DND-41 (cell line): ENCODE measurements around the gene HLCS.

Source experiments
- EZH2 ChIP-seq: IDR thresholded peaks from 3 replicates; pipeline ENCODE4 v1.6.1; 2012; ENCODE audit warnings: borderline replicate concordance, low read depth, mild to moderate bottlenecking, moderate library complexity, low read length, inconsistent platforms; ENCODE audit not compliant: severe bottlenecking
- TF ChIP-seq, protein P1 (sequence below): IDR thresholded peaks from 2 replicates; pipeline ENCODE4 v1.5.1; 2012; ENCODE audit warnings: borderline replicate concordance, low read length, moderate library complexity, mild to moderate bottlenecking; ENCODE audit not compliant: poor library complexity, severe bottlenecking; ENCODE audit errors: extremely low read depth

DNA sequence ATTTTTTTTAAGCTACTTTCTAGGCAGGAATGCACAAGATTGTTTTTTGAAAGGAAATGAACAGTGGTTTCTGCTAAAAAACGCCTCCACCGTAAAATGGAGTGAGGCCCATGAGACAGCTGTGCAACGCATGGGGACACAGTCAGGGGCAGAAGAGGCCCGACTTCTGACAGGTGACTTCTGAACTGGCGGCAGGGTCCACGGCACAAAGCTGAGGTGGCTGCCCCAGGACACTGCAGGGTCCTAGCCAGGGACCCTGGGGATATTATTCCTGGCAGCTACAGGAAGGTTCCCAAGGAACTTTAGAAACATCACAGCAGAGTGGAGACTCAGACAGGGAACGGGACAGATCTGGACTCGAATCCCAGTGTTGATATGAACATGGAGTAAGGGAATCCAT, 192.5 kb downstream of the HLCS start:
- TF ChIP-seq, protein P1, sequence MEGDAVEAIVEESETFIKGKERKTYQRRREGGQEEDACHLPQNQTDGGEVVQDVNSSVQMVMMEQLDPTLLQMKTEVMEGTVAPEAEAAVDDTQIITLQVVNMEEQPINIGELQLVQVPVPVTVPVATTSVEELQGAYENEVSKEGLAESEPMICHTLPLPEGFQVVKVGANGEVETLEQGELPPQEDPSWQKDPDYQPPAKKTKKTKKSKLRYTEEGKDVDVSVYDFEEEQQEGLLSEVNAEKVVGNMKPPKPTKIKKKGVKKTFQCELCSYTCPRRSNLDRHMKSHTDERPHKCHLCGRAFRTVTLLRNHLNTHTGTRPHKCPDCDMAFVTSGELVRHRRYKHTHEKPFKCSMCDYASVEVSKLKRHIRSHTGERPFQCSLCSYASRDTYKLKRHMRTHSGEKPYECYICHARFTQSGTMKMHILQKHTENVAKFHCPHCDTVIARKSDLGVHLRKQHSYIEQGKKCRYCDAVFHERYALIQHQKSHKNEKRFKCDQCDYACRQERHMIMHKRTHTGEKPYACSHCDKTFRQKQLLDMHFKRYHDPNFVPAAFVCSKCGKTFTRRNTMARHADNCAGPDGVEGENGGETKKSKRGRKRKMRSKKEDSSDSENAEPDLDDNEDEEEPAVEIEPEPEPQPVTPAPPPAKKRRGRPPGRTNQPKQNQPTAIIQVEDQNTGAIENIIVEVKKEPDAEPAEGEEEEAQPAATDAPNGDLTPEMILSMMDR: no peak
- TF ChIP-seq EZH2: no peak
